Suprapubic skin (tissue), 4 donors: ENCODE data around the gene LRRC27. TPM values are rescaled to one million over a fixed set of nuclear protein-coding genes. Genes with fewer than 3 reads are reported as not detected.

Experiments used
- DNase-seq, 2 donors: peaks; one replicate each; pipeline ENCODE4 v3.0.0-alpha.2; 2019; ENCODE audit warnings: low spot score in 2 of 2
- H3K27ac ChIP-seq: fragments of 200-600 bp; sonication (generic); one replicate; pipeline ENCODE4 v1.5.1; 2019
- H3K27me3 ChIP-seq: fragments of 200-600 bp; sonication (generic); one replicate; pipeline ENCODE4 v1.5.1; 2019
- H3K36me3 ChIP-seq: fragments of 200-600 bp; sonication (generic); one replicate; pipeline ENCODE4 v1.5.1; 2019
- H3K4me1 ChIP-seq: fragments of 200-600 bp; sonication (generic); one replicate; pipeline ENCODE4 v1.5.1; 2019
- H3K4me3 ChIP-seq: fragments of 200-600 bp; sonication (generic); one replicate; pipeline ENCODE4 v1.5.1; 2019; ENCODE audit warnings: mild to moderate bottlenecking
- H3K9me3 ChIP-seq: fragments of 200-600 bp; sonication (generic); one replicate; pipeline ENCODE4 v1.5.1; 2019
- CTCF ChIP-seq, 2 donors: fragments of 200-600 bp in 1 of 2; fragments of 450-650 bp in 1 of 2; sonication (generic) in 1 of 2; IDR thresholded peaks; one replicate each; pipeline ENCODE4 v1.5.1; 2016 to 2019; ENCODE audit warnings: antibody characterized with exemption in 2 of 2, mild to moderate bottlenecking in 1 of 2, moderate library complexity in 1 of 2
- EP300 ChIP-seq: sonication (generic); formaldehyde crosslinking; IDR thresholded peaks from one replicate; pipeline ENCODE4 v1.6.1; 2017; ENCODE audit warnings: antibody characterized with exemption
- POLR2A ChIP-seq, 2 donors: fragments of 450-650 bp; IDR thresholded peaks; one replicate each; pipeline ENCODE4 v1.6.1; 2017; ENCODE audit warnings: antibody characterized with exemption in 2 of 2, mild to moderate bottlenecking in 2 of 2, moderate library complexity in 2 of 2
- POLR2AphosphoS5 ChIP-seq, 3 donors: sonication (generic); formaldehyde crosslinking; IDR thresholded peaks; one replicate each; pipeline ENCODE4 v1.6.1; 2017; ENCODE audit warnings: antibody characterized with exemption in 3 of 3
- WGBS: methylation state at CpG from one replicate; pipeline ENCODE4 v1.1.5; 2018; 5-methylcytosine and 5-hydroxymethylcytosine counted together
- total RNA-seq, 4 donors: library from RNA; depleted of rRNA; stranded (reverse); fragments of >200 nt; gene quantifications; one replicate each; pipeline ENCODE4 v1.1.0, GENCODE V29; 2016

The LRRC27 gene
- total RNA-seq, 4 donors from 2014 or later: 6.6 to 13.1 (median 7.1) TPM

- WGBS: 41% methylated on average over 9 of the region's 12 CpGs
- no peak overlapping the region for H3K4me3 ChIP-seq
- peak; percentile 52 to 59 for DNase-seq
- no peaks in the 10 kb centered on the region for H3K9me3 ChIP-seq
- no peak overlapping the region for H3K27ac ChIP-seq
- H3K4me1 ChIP-seq: peaks cover 27% of the 10 kb centered on the region
- peaks cover 8% of the 10 kb centered on the region for H3K27me3 ChIP-seq
- H3K36me3 ChIP-seq: no peaks in the 10 kb centered on the region
- no peak for TF ChIP-seq POLR2AphosphoS5 (IDR thresholded peaks at IDR 0.05)
- TF ChIP-seq CTCF (IDR thresholded peaks at IDR 0.05): no peak
- TF ChIP-seq EP300: no peak
- TF ChIP-seq POLR2A (IDR thresholded peaks at IDR 0.05): no peak
Measured at GRCh38 chr10:132309471-132309865, 22.5 kb upstream of the LRRC27 start.

GRCh38 chr10:132309879-132310591, 22.0 kb upstream of the LRRC27 start:
- DNase-seq: peak; percentile 57 to 61
- Histone ChIP-seq H3K4me1 (peaks cover 27% of the 10 kb centered on the region), H3K27me3 (peaks cover 8% of the 10 kb centered on the region), H3K27ac (no peak overlapping the region), H3K36me3 (no peaks in the 10 kb centered on the region), H3K4me3 (no peak overlapping the region), H3K9me3 (no peaks in the 10 kb centered on the region)
- TF ChIP-seq POLR2AphosphoS5 (IDR thresholded peaks at IDR 0.05): no peak
- TF ChIP-seq CTCF (IDR thresholded peaks at IDR 0.05): no peak
- no peak for TF ChIP-seq POLR2A (IDR thresholded peaks at IDR 0.05)
- TF ChIP-seq EP300: no peak
- WGBS: 88% methylated on average over 6 of the region's 7 CpGs

GRCh38 chr10:132310701-132311337, 21.2 kb upstream of the LRRC27 start:
- H3K27ac ChIP-seq: no peak overlapping the region
- WGBS: 79% methylated on average over 16 of the region's 17 CpGs
- peaks cover 27% of the 10 kb centered on the region for H3K4me1 ChIP-seq
- peaks cover 8% of the 10 kb centered on the region for H3K27me3 ChIP-seq
- no peaks in the 10 kb centered on the region for H3K9me3 ChIP-seq
- H3K4me3 ChIP-seq: no peak overlapping the region
- no peaks in the 10 kb centered on the region for H3K36me3 ChIP-seq
- TF ChIP-seq POLR2A (IDR thresholded peaks at IDR 0.05) (no peak), POLR2AphosphoS5 (IDR thresholded peaks at IDR 0.05) (no peak), EP300 (no peak), CTCF (IDR thresholded peaks at IDR 0.05) (no peak)
- peak in 1 of 2 donors; percentile 65 for DNase-seq

GRCh38 chr10:132311338-132311939, 20.6 kb upstream of the LRRC27 start:
- Histone ChIP-seq H3K4me1 (peaks cover 25% of the 10 kb centered on the region), H3K4me3 (no peak overlapping the region), H3K36me3 (no peaks in the 10 kb centered on the region), H3K9me3 (no peaks in the 10 kb centered on the region), H3K27me3 (peaks cover 3% of the 10 kb centered on the region), H3K27ac (no peak overlapping the region)
- WGBS: 87% methylated on average over 12 of the region's 18 CpGs
- peak in 1 of 2 donors; percentile 57 for DNase-seq
- no peak for TF ChIP-seq EP300
- TF ChIP-seq POLR2A (IDR thresholded peaks at IDR 0.05): no peak
- TF ChIP-seq CTCF (IDR thresholded peaks at IDR 0.05): no peak
- no peak for TF ChIP-seq POLR2AphosphoS5 (IDR thresholded peaks at IDR 0.05)

GRCh38 chr10:132313305-132313704, 18.7 kb upstream of the LRRC27 start:
- H3K36me3 ChIP-seq: no peaks in the 10 kb centered on the region
- no peak for TF ChIP-seq POLR2AphosphoS5 (IDR thresholded peaks at IDR 0.05)
- TF ChIP-seq CTCF (IDR thresholded peaks at IDR 0.05): no peak
- no peak for TF ChIP-seq EP300
- TF ChIP-seq POLR2A (IDR thresholded peaks at IDR 0.05): no peak
- H3K4me3 ChIP-seq: no peak overlapping the region
- H3K9me3 ChIP-seq: no peaks in the 10 kb centered on the region
- H3K27ac ChIP-seq: no peak overlapping the region
- peaks cover 13% of the 10 kb centered on the region for H3K4me1 ChIP-seq
- no peak for DNase-seq
- WGBS: 94% methylated on average over 12 of the region's 12 CpGs
- no peaks in the 10 kb centered on the region for H3K27me3 ChIP-seq
